Measurements from ENCODE around the gene FAM120B.
"Not testable (repeated sequence)": the region's sequence is repeated elsewhere in the genome, so short reads cannot be mapped to it uniquely, and the experiment has no call there.

The FAM120B gene

DNA sequence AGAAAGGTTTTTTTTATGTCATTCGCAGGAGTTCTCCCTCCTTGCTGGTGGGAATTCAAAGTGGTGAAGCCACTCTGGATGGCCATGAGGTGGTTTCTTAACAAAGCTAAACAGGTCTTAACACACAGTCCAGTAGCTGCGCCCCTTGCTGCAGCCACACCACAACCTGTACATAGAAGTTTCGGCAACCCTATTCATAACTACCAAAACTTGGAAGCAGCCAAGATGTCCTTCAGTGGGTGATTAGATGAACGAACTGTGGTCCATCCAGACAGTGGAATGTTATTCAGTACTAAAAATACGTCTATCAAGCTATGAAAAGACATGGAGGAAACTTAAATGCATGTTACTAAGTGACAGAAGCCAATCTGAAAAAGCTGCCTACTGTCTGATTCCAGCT lies 78.9 kb downstream of the FAM120B start:
- TF ChIP-seq, protein P1, sequence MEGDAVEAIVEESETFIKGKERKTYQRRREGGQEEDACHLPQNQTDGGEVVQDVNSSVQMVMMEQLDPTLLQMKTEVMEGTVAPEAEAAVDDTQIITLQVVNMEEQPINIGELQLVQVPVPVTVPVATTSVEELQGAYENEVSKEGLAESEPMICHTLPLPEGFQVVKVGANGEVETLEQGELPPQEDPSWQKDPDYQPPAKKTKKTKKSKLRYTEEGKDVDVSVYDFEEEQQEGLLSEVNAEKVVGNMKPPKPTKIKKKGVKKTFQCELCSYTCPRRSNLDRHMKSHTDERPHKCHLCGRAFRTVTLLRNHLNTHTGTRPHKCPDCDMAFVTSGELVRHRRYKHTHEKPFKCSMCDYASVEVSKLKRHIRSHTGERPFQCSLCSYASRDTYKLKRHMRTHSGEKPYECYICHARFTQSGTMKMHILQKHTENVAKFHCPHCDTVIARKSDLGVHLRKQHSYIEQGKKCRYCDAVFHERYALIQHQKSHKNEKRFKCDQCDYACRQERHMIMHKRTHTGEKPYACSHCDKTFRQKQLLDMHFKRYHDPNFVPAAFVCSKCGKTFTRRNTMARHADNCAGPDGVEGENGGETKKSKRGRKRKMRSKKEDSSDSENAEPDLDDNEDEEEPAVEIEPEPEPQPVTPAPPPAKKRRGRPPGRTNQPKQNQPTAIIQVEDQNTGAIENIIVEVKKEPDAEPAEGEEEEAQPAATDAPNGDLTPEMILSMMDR (IDR thresholded peaks at IDR 0.05; ENCODE audit: extremely low read depth, insufficient read depth, missing control alignments): no peak
- DNase-seq (ENCODE audit: low spot score): no peak
- in situ Hi-C loops (cut with MboI; ENCODE audit: low pct_unique_long_range_greater_than_20kb, low sequenced_read_pairs, unreplicated experiment): no loop called here

DNA sequence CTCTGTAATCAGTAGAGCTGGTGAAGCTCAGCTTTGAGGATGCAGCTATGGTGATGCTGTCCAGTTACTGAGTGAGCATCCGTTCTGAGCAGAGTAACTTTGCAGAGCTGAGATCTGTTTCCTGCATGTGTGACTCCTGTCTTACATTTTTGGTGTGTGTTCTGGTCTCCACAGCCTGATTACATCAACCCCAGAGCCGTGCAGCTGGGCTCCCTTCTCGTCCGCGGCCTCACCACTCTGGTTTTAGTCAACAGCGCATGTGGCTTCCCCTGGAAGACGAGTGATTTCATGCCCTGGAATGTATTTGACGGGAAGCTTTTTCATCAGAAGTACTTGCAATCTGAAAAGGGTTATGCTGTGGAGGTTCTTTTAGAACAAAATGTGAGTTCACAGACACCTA lies 81.6 kb downstream of the FAM120B start:
- TF ChIP-seq, protein P1 (IDR thresholded peaks at IDR 0.05; ENCODE audit: extremely low read depth, insufficient read depth, missing control alignments): no peak
- DNase-seq (ENCODE audit: low spot score): no peak
- in situ Hi-C loops (cut with MboI; ENCODE audit: low pct_unique_long_range_greater_than_20kb, low sequenced_read_pairs, unreplicated experiment): no loop called here

DNA sequence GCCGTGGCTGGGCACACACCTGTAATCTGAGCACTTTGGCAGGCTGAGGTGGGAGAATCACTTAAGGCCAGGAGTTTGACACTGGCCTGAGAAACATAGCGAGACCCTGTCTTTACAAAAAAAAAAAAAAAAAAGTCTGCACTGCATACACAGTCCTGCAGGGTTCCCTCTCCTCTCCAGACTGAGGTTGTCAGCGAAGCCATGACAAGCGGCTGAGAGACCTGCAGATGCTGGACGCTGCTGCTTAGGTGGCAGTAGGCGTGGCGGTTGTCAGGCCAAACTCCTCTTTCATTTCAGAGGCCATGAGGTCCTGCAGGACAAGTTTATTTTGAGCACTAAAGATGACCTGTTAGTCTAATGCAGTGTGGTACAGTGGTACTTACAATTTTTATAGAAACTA lies 86.5 kb downstream of the FAM120B start:
- DNase-seq (ENCODE audit: low spot score): no peak
- TF ChIP-seq, protein P1 (IDR thresholded peaks at IDR 0.05; ENCODE audit: extremely low read depth, insufficient read depth, missing control alignments): no peak
- in situ Hi-C loops (cut with MboI; ENCODE audit: low pct_unique_long_range_greater_than_20kb, low sequenced_read_pairs, unreplicated experiment): no loop called here

DNA sequence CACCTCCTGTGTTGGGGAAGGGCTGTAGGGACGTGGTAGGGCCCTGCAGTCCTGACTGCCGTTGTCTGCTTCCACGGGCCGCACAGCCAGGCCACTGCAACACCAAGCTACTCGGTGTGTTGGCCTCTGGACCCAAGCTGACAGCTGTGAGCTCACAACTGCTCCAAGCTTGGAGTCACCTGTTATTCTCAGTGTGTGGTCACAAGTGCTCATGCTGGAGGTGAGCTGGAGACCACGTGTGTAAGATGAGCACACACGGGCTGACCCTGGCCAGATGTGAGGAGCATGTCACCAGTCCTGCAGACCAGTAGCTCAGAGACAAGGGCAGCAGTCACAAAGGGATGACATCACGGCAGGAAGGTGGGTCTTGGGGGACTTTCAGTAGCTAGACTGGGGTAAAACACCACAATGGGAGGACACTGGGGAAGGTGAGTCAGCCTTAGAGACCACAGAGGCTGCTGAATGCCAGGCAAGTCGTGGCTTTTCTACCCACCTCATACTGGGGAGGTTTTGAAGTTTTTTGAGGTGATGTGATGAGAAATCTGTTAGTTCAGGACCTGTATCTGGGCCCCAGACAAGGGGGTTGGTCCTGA lies 87.3 kb downstream of the FAM120B start:
- TF ChIP-seq, protein P1 (IDR thresholded peaks at IDR 0.05; ENCODE audit: extremely low read depth, insufficient read depth, missing control alignments): no peak
- DNase-seq (ENCODE audit: low spot score): no peak

DNA sequence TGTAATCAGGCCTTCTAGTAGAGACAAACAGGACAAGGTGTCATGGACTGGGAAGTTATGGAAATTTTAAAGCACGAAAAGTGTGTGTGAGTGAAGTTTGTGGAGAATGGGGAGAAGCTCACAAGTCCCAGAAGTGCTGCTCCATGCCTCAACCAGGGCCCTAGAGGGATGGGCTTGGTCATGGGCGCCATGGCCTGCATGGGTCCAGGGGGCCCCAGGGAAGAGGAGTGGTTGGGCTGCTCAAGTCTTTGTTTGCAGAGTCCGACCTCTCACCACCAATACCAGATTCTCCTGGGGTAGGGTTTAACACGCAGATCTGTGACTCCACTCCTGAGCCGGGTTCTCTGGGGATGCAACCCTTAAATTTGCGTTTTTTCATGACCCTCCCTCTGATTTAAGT lies 88.4 kb downstream of the FAM120B start:
- no peak for DNase-seq (ENCODE audit: low spot score)
- TF ChIP-seq, protein P1 (IDR thresholded peaks at IDR 0.05; ENCODE audit: extremely low read depth, insufficient read depth, missing control alignments): no peak
- in situ Hi-C loops (cut with MboI; ENCODE audit: low pct_unique_long_range_greater_than_20kb, low sequenced_read_pairs, unreplicated experiment): no loop called here

More for the DNA sequence above, 87.3 kb downstream of the FAM120B start:
- in situ Hi-C loops (cut with MboI; ENCODE audit: low pct_unique_long_range_greater_than_20kb, low sequenced_read_pairs, unreplicated experiment): no loop called here

DNA sequence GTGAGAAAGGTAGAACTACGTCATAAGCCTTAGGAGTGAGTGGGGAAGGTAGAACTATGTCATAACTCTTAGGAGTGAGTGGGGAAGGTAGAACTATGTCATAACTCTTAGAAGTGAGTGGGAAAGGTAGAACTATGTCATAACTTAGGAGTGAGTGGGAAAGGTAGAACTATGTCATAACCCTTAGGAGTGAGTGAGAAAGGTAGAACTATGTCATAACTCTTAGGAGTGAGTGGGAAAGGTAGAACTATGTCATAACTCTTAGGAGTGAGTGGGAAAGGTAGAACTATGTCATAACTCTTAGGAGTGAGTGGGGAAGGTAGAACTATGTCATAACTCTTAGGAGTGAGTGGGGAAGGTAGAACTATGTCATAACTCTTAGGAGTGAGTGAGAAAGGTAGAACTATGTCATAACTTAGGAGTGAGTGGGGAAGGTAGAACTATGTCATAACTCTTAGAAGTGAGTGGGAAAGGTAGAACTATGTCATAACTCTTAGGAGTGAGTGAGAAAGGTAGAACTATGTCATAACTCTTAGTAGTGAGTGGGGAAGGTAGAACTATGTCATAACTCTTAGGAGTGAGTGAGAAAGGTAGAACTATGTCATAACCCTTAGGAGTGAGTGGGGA lies 92.3 kb downstream of the FAM120B start:
- in situ Hi-C loops (cut with MboI; ENCODE audit: low pct_unique_long_range_greater_than_20kb, low sequenced_read_pairs, unreplicated experiment); DNase-seq (ENCODE audit: low spot score): not testable (repeated sequence)

DNA sequence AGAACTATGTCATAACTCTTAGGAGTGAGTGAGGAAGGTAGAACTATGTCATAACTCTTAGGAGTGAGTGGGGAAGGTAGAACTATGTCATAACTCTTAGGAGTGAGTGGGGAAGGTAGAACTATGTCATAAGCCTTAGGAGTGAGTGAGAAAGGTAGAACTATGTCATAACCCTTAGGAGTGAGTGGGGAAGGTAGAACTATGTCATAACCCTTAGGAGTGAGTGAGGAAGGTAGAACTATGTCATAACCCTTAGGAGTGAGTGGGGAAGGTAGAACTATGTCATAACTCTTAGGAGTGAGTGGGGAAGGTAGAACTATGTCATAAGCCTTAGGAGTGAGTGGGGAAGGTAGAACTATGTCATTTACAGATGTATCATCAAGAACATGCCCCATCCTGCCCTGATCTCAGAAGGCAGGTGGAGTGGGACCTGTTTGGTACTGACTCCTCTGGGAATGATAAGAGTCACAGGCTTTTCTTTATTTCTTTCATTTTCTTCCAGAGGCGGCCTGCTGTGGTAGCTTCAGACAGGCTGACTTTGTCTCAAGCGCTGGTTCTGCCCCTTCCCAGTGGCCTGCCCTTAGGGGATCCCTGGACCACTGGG lies 93.5 kb downstream of the FAM120B start:
- DNase-seq (ENCODE audit: low spot score); in situ Hi-C loops (cut with MboI; ENCODE audit: low pct_unique_long_range_greater_than_20kb, low sequenced_read_pairs, unreplicated experiment): not testable (repeated sequence)
